ENCODE measurements around the gene TECR. TPM values are rescaled to one million over a fixed set of nuclear protein-coding genes. Genes with fewer than 3 reads are reported as not detected.

Gene TECR
- total and polyA plus RNA-seq, 2 of the 13 experiments (the other 11 are each of a cell fraction or from before 2014, with no cell fraction given): 54.9 to 121 TPM

DNA sequence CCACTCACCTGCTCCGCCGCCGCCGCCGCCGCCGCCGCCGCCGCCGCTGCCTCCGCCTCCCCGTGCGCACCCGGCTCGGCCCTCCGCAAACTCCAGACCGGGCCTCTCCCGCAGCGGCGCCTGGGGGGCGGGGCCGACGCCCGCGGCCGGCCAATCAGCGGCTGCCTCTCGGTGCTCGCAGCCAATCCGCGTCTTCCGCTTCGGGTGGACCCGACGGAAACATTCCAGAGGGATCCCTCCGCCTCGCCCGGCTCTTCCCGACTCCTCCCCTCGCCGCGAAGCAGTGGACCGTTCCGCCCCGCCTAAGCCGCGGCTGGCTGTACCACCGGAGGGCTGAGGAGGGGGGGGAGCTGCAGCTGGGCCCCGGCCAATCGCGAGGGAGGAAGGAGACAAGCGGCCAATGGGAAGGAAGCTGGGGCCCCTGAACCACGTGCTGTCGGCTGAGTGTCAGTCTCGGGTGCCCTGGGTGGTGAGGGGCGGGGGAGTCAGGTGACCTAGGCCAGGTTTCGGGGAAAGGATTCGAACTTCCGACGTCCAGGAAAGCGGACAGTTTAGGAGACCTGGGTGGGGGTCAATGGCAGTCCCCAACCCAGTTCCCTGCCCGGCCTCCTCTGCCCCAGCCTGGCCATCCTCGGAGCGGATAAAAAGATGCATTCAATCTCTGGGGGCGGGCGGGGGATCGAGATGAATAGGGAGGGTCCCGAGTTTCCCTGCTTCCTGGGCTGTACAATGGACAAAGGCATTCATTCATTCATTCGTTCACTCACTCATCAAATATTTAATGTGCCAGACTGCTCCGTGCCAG is 33.2 kb upstream of the TECR start, which contains the start of gene GIPC1 (continued):
- TF ChIP-seq, protein P1, sequence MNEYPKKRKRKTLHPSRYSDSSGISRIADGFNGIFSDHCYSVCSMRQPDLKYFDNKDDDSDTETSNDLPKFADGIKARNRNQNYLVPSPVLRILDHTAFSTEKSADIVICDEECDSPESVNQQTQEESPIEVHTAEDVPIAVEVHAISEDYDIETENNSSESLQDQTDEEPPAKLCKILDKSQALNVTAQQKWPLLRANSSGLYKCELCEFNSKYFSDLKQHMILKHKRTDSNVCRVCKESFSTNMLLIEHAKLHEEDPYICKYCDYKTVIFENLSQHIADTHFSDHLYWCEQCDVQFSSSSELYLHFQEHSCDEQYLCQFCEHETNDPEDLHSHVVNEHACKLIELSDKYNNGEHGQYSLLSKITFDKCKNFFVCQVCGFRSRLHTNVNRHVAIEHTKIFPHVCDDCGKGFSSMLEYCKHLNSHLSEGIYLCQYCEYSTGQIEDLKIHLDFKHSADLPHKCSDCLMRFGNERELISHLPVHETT (CRISPR knock-in tag; conservative IDR thresholded peaks at IDR 0.05): peak; percentile 90; the same call in 1 of the 2 replicates
- TF ChIP-seq, protein P2, sequence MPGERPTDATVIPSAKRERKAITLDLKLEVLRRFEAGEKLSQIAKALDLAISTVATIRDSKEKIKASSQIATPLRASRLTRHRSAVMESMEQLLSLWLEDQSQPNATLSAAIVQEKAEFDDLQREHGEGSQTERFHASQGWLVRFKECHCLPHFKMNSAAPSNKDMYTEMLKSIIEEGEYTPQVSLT (CRISPR knock-in tag; IDR thresholded peaks at IDR 0.05; ENCODE audit: borderline replicate concordance, low read depth): peak; percentile 46; the same call in 1 of the 2 replicates
- TF ChIP-seq ZFP1 (CRISPR knock-in tag; IDR thresholded peaks at IDR 0.05): no peak
- TF ChIP-seq, protein P3, sequence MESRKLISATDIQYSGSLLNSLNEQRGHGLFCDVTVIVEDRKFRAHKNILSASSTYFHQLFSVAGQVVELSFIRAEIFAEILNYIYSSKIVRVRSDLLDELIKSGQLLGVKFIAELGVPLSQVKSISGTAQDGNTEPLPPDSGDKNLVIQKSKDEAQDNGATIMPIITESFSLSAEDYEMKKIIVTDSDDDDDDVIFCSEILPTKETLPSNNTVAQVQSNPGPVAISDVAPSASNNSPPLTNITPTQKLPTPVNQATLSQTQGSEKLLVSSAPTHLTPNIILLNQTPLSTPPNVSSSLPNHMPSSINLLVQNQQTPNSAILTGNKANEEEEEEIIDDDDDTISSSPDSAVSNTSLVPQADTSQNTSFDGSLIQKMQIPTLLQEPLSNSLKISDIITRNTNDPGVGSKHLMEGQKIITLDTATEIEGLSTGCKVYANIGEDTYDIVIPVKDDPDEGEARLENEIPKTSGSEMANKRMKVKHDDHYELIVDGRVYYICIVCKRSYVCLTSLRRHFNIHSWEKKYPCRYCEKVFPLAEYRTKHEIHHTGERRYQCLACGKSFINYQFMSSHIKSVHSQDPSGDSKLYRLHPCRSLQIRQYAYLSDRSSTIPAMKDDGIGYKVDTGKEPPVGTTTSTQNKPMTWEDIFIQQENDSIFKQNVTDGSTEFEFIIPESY (CRISPR knock-in tag; IDR thresholded peaks at IDR 0.05): 0 out of 2 replicates have a peak, but pooled peaks have one; percentile 33
- TF ChIP-seq, protein P4, sequence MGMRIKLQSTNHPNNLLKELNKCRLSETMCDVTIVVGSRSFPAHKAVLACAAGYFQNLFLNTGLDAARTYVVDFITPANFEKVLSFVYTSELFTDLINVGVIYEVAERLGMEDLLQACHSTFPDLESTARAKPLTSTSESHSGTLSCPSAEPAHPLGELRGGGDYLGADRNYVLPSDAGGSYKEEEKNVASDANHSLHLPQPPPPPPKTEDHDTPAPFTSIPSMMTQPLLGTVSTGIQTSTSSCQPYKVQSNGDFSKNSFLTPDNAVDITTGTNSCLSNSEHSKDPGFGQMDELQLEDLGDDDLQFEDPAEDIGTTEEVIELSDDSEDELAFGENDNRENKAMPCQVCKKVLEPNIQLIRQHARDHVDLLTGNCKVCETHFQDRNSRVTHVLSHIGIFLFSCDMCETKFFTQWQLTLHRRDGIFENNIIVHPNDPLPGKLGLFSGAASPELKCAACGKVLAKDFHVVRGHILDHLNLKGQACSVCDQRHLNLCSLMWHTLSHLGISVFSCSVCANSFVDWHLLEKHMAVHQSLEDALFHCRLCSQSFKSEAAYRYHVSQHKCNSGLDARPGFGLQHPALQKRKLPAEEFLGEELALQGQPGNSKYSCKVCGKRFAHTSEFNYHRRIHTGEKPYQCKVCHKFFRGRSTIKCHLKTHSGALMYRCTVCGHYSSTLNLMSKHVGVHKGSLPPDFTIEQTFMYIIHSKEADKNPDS (CRISPR knock-in tag; IDR thresholded peaks at IDR 0.05): no peak
- peak; percentile 73 for TF ChIP-seq ISL2 (CRISPR knock-in tag; IDR thresholded peaks at IDR 0.05)
- no peak for TF ChIP-seq FOSL1 (CRISPR knock-in tag; IDR thresholded peaks at IDR 0.05; ENCODE audit: borderline replicate concordance)
- TF ChIP-seq, protein P5, sequence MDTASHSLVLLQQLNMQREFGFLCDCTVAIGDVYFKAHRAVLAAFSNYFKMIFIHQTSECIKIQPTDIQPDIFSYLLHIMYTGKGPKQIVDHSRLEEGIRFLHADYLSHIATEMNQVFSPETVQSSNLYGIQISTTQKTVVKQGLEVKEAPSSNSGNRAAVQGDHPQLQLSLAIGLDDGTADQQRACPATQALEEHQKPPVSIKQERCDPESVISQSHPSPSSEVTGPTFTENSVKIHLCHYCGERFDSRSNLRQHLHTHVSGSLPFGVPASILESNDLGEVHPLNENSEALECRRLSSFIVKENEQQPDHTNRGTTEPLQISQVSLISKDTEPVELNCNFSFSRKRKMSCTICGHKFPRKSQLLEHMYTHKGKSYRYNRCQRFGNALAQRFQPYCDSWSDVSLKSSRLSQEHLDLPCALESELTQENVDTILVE (CRISPR knock-in tag; IDR thresholded peaks at IDR 0.05): peak; percentile 95
- peak; percentile 77 for TF ChIP-seq ZNF777 (CRISPR knock-in tag; IDR thresholded peaks at IDR 0.05)
- no peak for TF ChIP-seq LCORL (IDR thresholded peaks at IDR 0.05)
- peak; percentile 35; the same call in 1 of the 2 replicates for TF ChIP-seq LCORL (CRISPR knock-in tag; IDR thresholded peaks at IDR 0.05)
- TF ChIP-seq MED1 (CRISPR knock-in tag; IDR thresholded peaks at IDR 0.05): peak; percentile 45; the same call in 1 of the 2 replicates
- no peak; the same call in 1 of the 2 replicates for TF ChIP-seq ZNF501 (CRISPR knock-in tag; IDR thresholded peaks at IDR 0.05)
- 0 out of 2 replicates have a peak, but pooled peaks have one; percentile 26 for TF ChIP-seq JUND (CRISPR knock-in tag; IDR thresholded peaks at IDR 0.05)
- TF ChIP-seq ETV5 (CRISPR knock-in tag; IDR thresholded peaks at IDR 0.05; ENCODE audit: borderline replicate concordance): peak; percentile 61; the same call in 1 of the 2 replicates
- 0 out of 2 replicates have a peak, but pooled peaks have one; percentile 42 for TF ChIP-seq MYNN (CRISPR knock-in tag; IDR thresholded peaks at IDR 0.05; ENCODE audit: low read depth)
- TF ChIP-seq, protein P6, sequence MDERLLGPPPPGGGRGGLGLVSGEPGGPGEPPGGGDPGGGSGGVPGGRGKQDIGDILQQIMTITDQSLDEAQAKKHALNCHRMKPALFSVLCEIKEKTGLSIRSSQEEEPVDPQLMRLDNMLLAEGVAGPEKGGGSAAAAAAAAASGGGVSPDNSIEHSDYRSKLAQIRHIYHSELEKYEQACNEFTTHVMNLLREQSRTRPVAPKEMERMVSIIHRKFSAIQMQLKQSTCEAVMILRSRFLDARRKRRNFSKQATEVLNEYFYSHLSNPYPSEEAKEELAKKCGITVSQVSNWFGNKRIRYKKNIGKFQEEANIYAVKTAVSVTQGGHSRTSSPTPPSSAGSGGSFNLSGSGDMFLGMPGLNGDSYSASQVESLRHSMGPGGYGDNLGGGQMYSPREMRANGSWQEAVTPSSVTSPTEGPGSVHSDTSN (CRISPR knock-in tag; IDR thresholded peaks at IDR 0.05): peak; percentile 62
- TF ChIP-seq, protein P7, sequence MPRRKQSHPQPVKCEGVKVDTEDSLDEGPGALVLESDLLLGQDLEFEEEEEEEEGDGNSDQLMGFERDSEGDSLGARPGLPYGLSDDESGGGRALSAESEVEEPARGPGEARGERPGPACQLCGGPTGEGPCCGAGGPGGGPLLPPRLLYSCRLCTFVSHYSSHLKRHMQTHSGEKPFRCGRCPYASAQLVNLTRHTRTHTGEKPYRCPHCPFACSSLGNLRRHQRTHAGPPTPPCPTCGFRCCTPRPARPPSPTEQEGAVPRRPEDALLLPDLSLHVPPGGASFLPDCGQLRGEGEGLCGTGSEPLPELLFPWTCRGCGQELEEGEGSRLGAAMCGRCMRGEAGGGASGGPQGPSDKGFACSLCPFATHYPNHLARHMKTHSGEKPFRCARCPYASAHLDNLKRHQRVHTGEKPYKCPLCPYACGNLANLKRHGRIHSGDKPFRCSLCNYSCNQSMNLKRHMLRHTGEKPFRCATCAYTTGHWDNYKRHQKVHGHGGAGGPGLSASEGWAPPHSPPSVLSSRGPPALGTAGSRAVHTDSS (CRISPR knock-in tag; conservative IDR thresholded peaks at IDR 0.05): no peak
- TF ChIP-seq PAX8 (CRISPR knock-in tag; IDR thresholded peaks at IDR 0.05; ENCODE audit: borderline replicate concordance): no peak
- TF ChIP-seq GATAD1 (CRISPR knock-in tag; IDR thresholded peaks at IDR 0.05): peak; percentile 81
